CD8-positive, alpha-beta memory T cell (primary cell): Measurements from ENCODE around the gene OR52W1. TPM values are rescaled to one million over a fixed set of nuclear protein-coding genes. Genes with fewer than 3 reads are reported as not detected.

Source experiments
- CTCF ChIA-PET: fragments of 350-600 bp; sonication (Branson Sonifier 250); formaldehyde crosslinking; loops from one replicate; lab custom pipeline; 2021; ENCODE audit warnings: antibody characterized with exemption; lab: Charles Lee
- POLR2A ChIA-PET: fragments of 350-600 bp; sonication (Branson Sonifier 250); formaldehyde crosslinking; loops from one replicate; lab custom pipeline; 2021; ENCODE audit warnings: antibody characterized with exemption; lab: Charles Lee
- DNase-seq, 5 donors: peaks; one replicate each; pipeline versions ENCODE4 v3.0.0 to v3.0.0-alpha.2; 2020 to 2022; ENCODE audit warnings: mixed read lengths in 1 of 5
- H3K27ac ChIP-seq: one replicate; pipeline ENCODE4 v1.7.0; 2013; ENCODE audit warnings: low read depth, mild to moderate bottlenecking, low read length, moderate library complexity
- H3K27me3 ChIP-seq: 2 replicates; pipeline ENCODE4 v1.7.0; 2013; ENCODE audit warnings: low read length, mild to moderate bottlenecking; ENCODE audit not compliant: insufficient read depth, poor library complexity, severe bottlenecking
- H3K36me3 ChIP-seq: 2 replicates; pipeline ENCODE4 v1.7.0; 2013; ENCODE audit warnings: mild to moderate bottlenecking, low read length, moderate library complexity; ENCODE audit not compliant: insufficient read depth
- H3K4me1 ChIP-seq: 2 replicates; pipeline ENCODE4 v1.7.0; 2013; ENCODE audit warnings: mild to moderate bottlenecking, low read length, moderate library complexity; ENCODE audit not compliant: insufficient read depth
- H3K4me3 ChIP-seq: 2 replicates; pipeline ENCODE4 v1.7.0; 2013; ENCODE audit warnings: mild to moderate bottlenecking, low read length
- H3K9me3 ChIP-seq: 2 replicates; pipeline ENCODE4 v1.7.0; 2013; ENCODE audit warnings: mild to moderate bottlenecking, low read length
- H3K27ac Mint-ChIP-seq, 8 donors: one replicate each; pipeline ENCODE4 v1.8.0; 2020 to 2021; ENCODE audit warnings: mixed read lengths in 8 of 8, mild to moderate bottlenecking in 6 of 8, inconsistent platforms in 3 of 8, moderate library complexity in 3 of 8
- H3K27me3 Mint-ChIP-seq, 2 donors: one replicate each; pipeline ENCODE4 v1.8.0; 2020 to 2021; ENCODE audit warnings: mixed read lengths in 2 of 2, mild to moderate bottlenecking in 1 of 2, moderate library complexity in 1 of 2
- H3K36me3 Mint-ChIP-seq, 3 donors: one replicate each; pipeline ENCODE4 v1.8.0; 2020 to 2021; ENCODE audit warnings: mixed read lengths in 3 of 3, inconsistent platforms in 1 of 3, mild to moderate bottlenecking in 1 of 3
- H3K4me1 Mint-ChIP-seq, 3 donors: one replicate each; pipeline ENCODE4 v1.8.0; 2020 to 2021; ENCODE audit warnings: mixed read lengths in 3 of 3, inconsistent platforms in 1 of 3, mild to moderate bottlenecking in 1 of 3
- H3K4me3 Mint-ChIP-seq, 7 donors: one replicate each; pipeline ENCODE4 v1.8.0; 2020 to 2021; ENCODE audit warnings: mixed read lengths in 7 of 7, mild to moderate bottlenecking in 6 of 7, moderate library complexity in 4 of 7, inconsistent platforms in 2 of 7
- H3K9me3 Mint-ChIP-seq, 5 donors: one replicate each; pipeline ENCODE4 v1.8.0; 2020 to 2022; ENCODE audit warnings: mixed read lengths in 5 of 5, mild to moderate bottlenecking in 3 of 5, moderate library complexity in 2 of 5, inconsistent platforms in 1 of 5
- polyA plus RNA-seq: library from polyadenylated mRNA; unstranded; fragments of 300-500 nt; fragmentation: Illumina TruSeq; gene quantifications from one replicate; pipeline ENCODE4 v1.2.3, GENCODE V29; 2021
- total RNA-seq, 2 experiments: library from RNA; stranded (reverse); gene quantifications; one replicate each; pipeline ENCODE4 v1.2.3, GENCODE V29; 2021

Gene OR52W1
- total and polyA plus RNA-seq, 3 experiments from 2014 or later = not detected

- Mint-ChIP-seq H3K9me3 (no peaks in the 10 kb centered on the region), H3K27me3 (no peaks in the 10 kb centered on the region), H3K27ac (peak overlapping the region in 1 of 8 donors; percentile 1), H3K4me3 (no peak overlapping the region), H3K36me3 (peaks cover 13 to 60% (median 25%) of the 10 kb centered on the region in 3 donors), H3K4me1 (peaks cover 39 to 57% (median 39%) of the 10 kb centered on the region in 3 donors)
- Histone ChIP-seq H3K4me3 (no peak overlapping the region), H3K27me3 (no peaks in the 10 kb centered on the region), H3K4me1 (peaks cover 21% of the 10 kb centered on the region), H3K36me3 (peaks cover 32% of the 10 kb centered on the region), H3K9me3 (no peaks in the 10 kb centered on the region), H3K27ac (no peak overlapping the region)
- CTCF ChIA-PET = no interaction called here
- POLR2A ChIA-PET = no interaction called here
- no peak for DNase-seq
Measured at GRCh38 chr11:6224421-6224820, 25.4 kb downstream of the OR52W1 start.

GRCh38 chr11:6225024-6225423, 26.0 kb downstream of the OR52W1 start:
- H3K9me3 ChIP-seq = no peaks in the 10 kb centered on the region
- no peak for DNase-seq
- peaks cover 22% of the 10 kb centered on the region for H3K4me1 ChIP-seq
- ChIA-PET CTCF (no interaction called here), POLR2A (no interaction called here)
- no peak overlapping the region for H3K27ac ChIP-seq
- no peak overlapping the region for H3K4me3 ChIP-seq
- H3K27ac Mint-ChIP-seq = peak overlapping the region in 3 of 8 donors; percentile 1 to 56 (median 21)
- H3K36me3 ChIP-seq = peaks cover 26% of the 10 kb centered on the region
- no peaks in the 10 kb centered on the region for H3K27me3 Mint-ChIP-seq
- no peaks in the 10 kb centered on the region for H3K9me3 Mint-ChIP-seq
- peaks cover 45 to 59% (median 45%) of the 10 kb centered on the region in 3 donors for H3K4me1 Mint-ChIP-seq
- no peak overlapping the region for H3K4me3 Mint-ChIP-seq
- peaks cover 13 to 54% (median 23%) of the 10 kb centered on the region in 3 donors for H3K36me3 Mint-ChIP-seq
- H3K27me3 ChIP-seq = no peaks in the 10 kb centered on the region

GRCh38 chr11:6225896-6226295, 26.9 kb downstream of the OR52W1 start:
- Histone ChIP-seq H3K4me1 (peaks cover 26% of the 10 kb centered on the region), H3K36me3 (peaks cover 23% of the 10 kb centered on the region), H3K9me3 (no peaks in the 10 kb centered on the region), H3K27me3 (no peaks in the 10 kb centered on the region), H3K27ac (no peak overlapping the region), H3K4me3 (no peak overlapping the region)
- Mint-ChIP-seq H3K4me3 (no peak overlapping the region), H3K4me1 (peaks cover 53 to 68% (median 54%) of the 10 kb centered on the region in 3 donors), H3K27ac (peak overlapping the region in 2 of 8 donors; percentile 2 to 69), H3K9me3 (no peaks in the 10 kb centered on the region), H3K36me3 (peaks cover 13 to 45% (median 23%) of the 10 kb centered on the region in 3 donors), H3K27me3 (no peaks in the 10 kb centered on the region)
- CTCF ChIA-PET = no interaction called here
- POLR2A ChIA-PET = no interaction called here
- no peak for DNase-seq

GRCh38 chr11:6228520-6228919, 29.5 kb downstream of the OR52W1 start:
- H3K36me3 ChIP-seq = peaks cover 5% of the 10 kb centered on the region
- H3K27me3 ChIP-seq = no peaks in the 10 kb centered on the region
- H3K27ac ChIP-seq = no peak overlapping the region
- H3K9me3 ChIP-seq = no peaks in the 10 kb centered on the region
- H3K4me3 ChIP-seq = no peak overlapping the region
- peaks cover 34% of the 10 kb centered on the region for H3K4me1 ChIP-seq
- no peaks in the 10 kb centered on the region for H3K9me3 Mint-ChIP-seq
- POLR2A ChIA-PET = no interaction called here
- H3K27me3 Mint-ChIP-seq = no peaks in the 10 kb centered on the region
- peaks cover 65 to 87% (median 76%) of the 10 kb centered on the region in 3 donors for H3K4me1 Mint-ChIP-seq
- CTCF ChIA-PET = no interaction called here
- H3K36me3 Mint-ChIP-seq = peaks cover 7 to 25% (median 9%) of the 10 kb centered on the region in 3 donors
- H3K27ac Mint-ChIP-seq = peak overlapping the region in 6 of 8 donors; percentile 8 to 90 (median 44)
- peak overlapping the region in 4 of 7 donors; percentile 7 to 74 (median 21) for H3K4me3 Mint-ChIP-seq
- DNase-seq = peak in 1 of 5 donors; percentile 1

GRCh38 chr11:6229911-6230310, 30.9 kb downstream of the OR52W1 start:
- H3K9me3 ChIP-seq = no peaks in the 10 kb centered on the region
- Mint-ChIP-seq H3K36me3 (peaks cover 3 to 17% (median 4%) of the 10 kb centered on the region in 3 donors), H3K4me1 (peaks cover 73 to 96% (median 86%) of the 10 kb centered on the region in 3 donors), H3K9me3 (no peaks in the 10 kb centered on the region), H3K27ac (peak overlapping the region; percentile 44 to 95 (median 86)), H3K27me3 (peaks cover 0 to 2% of the 10 kb centered on the region in 2 donors), H3K4me3 (peak overlapping the region; percentile 2 to 71 (median 59))
- ChIA-PET CTCF (interaction anchor here (0.7 to 1.8 kb wide), 2 partner anchors 22 to 71 kb away, joined by 4 read pairs; no protein-coding TSS in a partner anchor), POLR2A (no interaction called here)
- DNase-seq = peak in 2 of 5 donors; percentile 2 to 11
- no peaks in the 10 kb centered on the region for H3K27me3 ChIP-seq
- H3K4me3 ChIP-seq = no peak overlapping the region
- H3K4me1 ChIP-seq = peaks cover 41% of the 10 kb centered on the region
- H3K36me3 ChIP-seq = no peaks in the 10 kb centered on the region
- no peak overlapping the region for H3K27ac ChIP-seq

- peaks cover 0 to 13% (median 2%) of the 10 kb centered on the region in 3 donors for H3K36me3 Mint-ChIP-seq
Measured at GRCh38 chr11:6232899-6233298, 33.9 kb downstream of the OR52W1 start.

GRCh38 chr11:6233984-6234386, 35.0 kb downstream of the OR52W1 start:
- Mint-ChIP-seq H3K4me1 (peaks cover 44 to 62% (median 56%) of the 10 kb centered on the region in 3 donors), H3K9me3 (no peaks in the 10 kb centered on the region), H3K36me3 (peaks cover 0 to 11% (median 2%) of the 10 kb centered on the region in 3 donors), H3K27ac (peak overlapping the region; percentile 86 to 100 (median 98)), H3K4me3 (peak overlapping the region; percentile 93 to 100 (median 99)), H3K27me3 (peaks cover 0 to 5% of the 10 kb centered on the region in 2 donors)
- Histone ChIP-seq H3K27me3 (no peaks in the 10 kb centered on the region), H3K9me3 (no peaks in the 10 kb centered on the region), H3K4me1 (peaks cover 33% of the 10 kb centered on the region), H3K36me3 (no peaks in the 10 kb centered on the region), H3K27ac (peak overlapping the region; percentile 77), H3K4me3 (peak overlapping the region; percentile 97)
- DNase-seq = no peak
- CTCF ChIA-PET = interaction anchor here (1.7 kb wide), 1 partner anchor 16 kb away, joined by 9 read pairs; no protein-coding TSS in a partner anchor
- POLR2A ChIA-PET = interaction anchor here (0.8 to 1.0 kb wide), 2 partner anchors 370 to 1753 kb away, joined by 3 to 5 read pairs; partner anchors contain the start of gene EIF3F

More at GRCh38 chr11:6232899-6233298, 33.9 kb downstream of the OR52W1 start:
- peaks cover 0 to 2% of the 10 kb centered on the region in 2 donors for H3K27me3 Mint-ChIP-seq
- Histone ChIP-seq H3K27me3 (no peaks in the 10 kb centered on the region), H3K9me3 (no peaks in the 10 kb centered on the region), H3K4me3 (no peak overlapping the region), H3K36me3 (no peaks in the 10 kb centered on the region), H3K4me1 (peaks cover 41% of the 10 kb centered on the region), H3K27ac (no peak overlapping the region)
- H3K4me3 Mint-ChIP-seq = peak overlapping the region; percentile 28 to 99 (median 46)
- CTCF ChIA-PET = no interaction called here
- H3K27ac Mint-ChIP-seq = peak overlapping the region in 7 of 8 donors; percentile 1 to 77 (median 69)
- no peak for DNase-seq
- peaks cover 53 to 73% (median 66%) of the 10 kb centered on the region in 3 donors for H3K4me1 Mint-ChIP-seq
- H3K9me3 Mint-ChIP-seq = no peaks in the 10 kb centered on the region
- POLR2A ChIA-PET = no interaction called here
